DND-41 (cell line): Measurements from ENCODE around the gene OR9A2.

Experiments used
- ATAC-seq: fragments of 200-7000 bp; cut with Tn5 transposase; 3 replicates; pipeline ENCODE4 v1.9.1; 2021; ENCODE audit warnings: low read depth; ENCODE audit not compliant: insufficient read depth
- DNase-seq: peaks from one replicate; pipeline ENCODE4 v3.0.0-alpha.2; 2020
- H2AFZ ChIP-seq: 2 replicates; pipeline ENCODE4 v1.6.0; 2012; ENCODE audit warnings: low read depth, low read length
- H3K27ac ChIP-seq: 2 replicates; pipeline ENCODE4 v1.5.1; 2012; ENCODE audit warnings: low read length, inconsistent platforms
- H3K27me3 ChIP-seq: fragments of 200-600 bp; sonication (generic); 2 replicates; pipeline ENCODE4 v1.6.0; 2012; ENCODE audit warnings: low read length, mild to moderate bottlenecking, inconsistent platforms; ENCODE audit not compliant: insufficient read depth, poor library complexity
- H3K36me3 ChIP-seq: 2 replicates; pipeline ENCODE4 v1.5.1; 2012; ENCODE audit warnings: low read length, inconsistent platforms; ENCODE audit not compliant: insufficient read depth
- H3K4me1 ChIP-seq: 2 replicates; pipeline ENCODE4 v1.5.1; 2012; ENCODE audit warnings: mild to moderate bottlenecking, low read length; ENCODE audit not compliant: insufficient read depth
- H3K4me2 ChIP-seq: 2 replicates; pipeline ENCODE4 v1.6.0; 2012; ENCODE audit warnings: mild to moderate bottlenecking, moderate library complexity, low read length, inconsistent platforms; ENCODE audit not compliant: insufficient read depth
- H3K4me3 ChIP-seq, 2 experiments: fragments of 200-600 bp in 1 of 2; shearing (Covaris generic) in 1 of 2; 2 replicates each; pipeline ENCODE4 v1.5.1; 2012 to 2016; ENCODE audit warnings: inconsistent platforms in 2 of 2, low read length in 2 of 2, mild to moderate bottlenecking in 2 of 2, low read depth in 1 of 2, moderate library complexity in 1 of 2
- H3K79me2 ChIP-seq: 2 replicates; pipeline ENCODE4 v1.6.0; 2012; ENCODE audit warnings: low read length, inconsistent platforms; ENCODE audit not compliant: insufficient read depth
- H3K9ac ChIP-seq: 2 replicates; pipeline ENCODE4 v1.6.0; 2012; ENCODE audit warnings: low read depth, mild to moderate bottlenecking, inconsistent platforms, low read length, moderate library complexity
- H3K9me3 ChIP-seq: 2 replicates; pipeline ENCODE4 v1.5.1; 2012; ENCODE audit warnings: low read length, moderate library complexity, mild to moderate bottlenecking, inconsistent platforms; ENCODE audit not compliant: insufficient read depth, severe bottlenecking
- H4K20me1 ChIP-seq: 2 replicates; pipeline ENCODE4 v1.6.0; 2012; ENCODE audit warnings: low read length; ENCODE audit not compliant: insufficient read depth
- EZH2 ChIP-seq: IDR thresholded peaks from 3 replicates; pipeline ENCODE4 v1.6.1; 2012; ENCODE audit warnings: borderline replicate concordance, low read depth, mild to moderate bottlenecking, moderate library complexity, low read length, inconsistent platforms; ENCODE audit not compliant: severe bottlenecking
- TF ChIP-seq, protein P1 (sequence below): IDR thresholded peaks from 2 replicates; pipeline ENCODE4 v1.5.1; 2012; ENCODE audit warnings: borderline replicate concordance, low read length, moderate library complexity, mild to moderate bottlenecking; ENCODE audit not compliant: poor library complexity, severe bottlenecking; ENCODE audit errors: extremely low read depth

Gene OR9A2, protein sequence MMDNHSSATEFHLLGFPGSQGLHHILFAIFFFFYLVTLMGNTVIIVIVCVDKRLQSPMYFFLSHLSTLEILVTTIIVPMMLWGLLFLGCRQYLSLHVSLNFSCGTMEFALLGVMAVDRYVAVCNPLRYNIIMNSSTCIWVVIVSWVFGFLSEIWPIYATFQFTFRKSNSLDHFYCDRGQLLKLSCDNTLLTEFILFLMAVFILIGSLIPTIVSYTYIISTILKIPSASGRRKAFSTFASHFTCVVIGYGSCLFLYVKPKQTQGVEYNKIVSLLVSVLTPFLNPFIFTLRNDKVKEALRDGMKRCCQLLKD

DNA sequence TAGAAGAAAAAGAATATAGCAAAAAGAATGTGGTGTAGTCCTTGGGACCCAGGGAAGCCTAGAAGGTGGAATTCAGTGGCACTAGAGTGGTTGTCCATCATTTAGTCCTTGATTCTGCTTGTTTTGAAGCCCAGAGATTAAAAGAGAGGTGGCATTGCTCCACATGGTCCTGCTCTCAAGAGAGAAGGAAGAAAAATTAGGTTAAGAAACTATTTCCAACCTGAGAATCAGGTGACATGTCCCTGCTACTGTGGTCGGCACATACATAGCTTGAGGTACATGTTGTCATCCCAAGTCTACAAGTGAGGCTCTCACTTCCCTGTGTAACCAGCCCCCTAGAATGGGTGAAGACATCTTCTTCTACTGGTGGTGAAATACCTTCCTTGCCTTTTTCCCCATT, at the start of gene OR9A2:
Gene OR9A2, minus strand, starts transcription at position 101 of the 400 bp plus-strand sequence. Its CDS starts 0 bp downstream, at position 101.
- no peak for TF ChIP-seq EZH2
- TF ChIP-seq, protein P1, sequence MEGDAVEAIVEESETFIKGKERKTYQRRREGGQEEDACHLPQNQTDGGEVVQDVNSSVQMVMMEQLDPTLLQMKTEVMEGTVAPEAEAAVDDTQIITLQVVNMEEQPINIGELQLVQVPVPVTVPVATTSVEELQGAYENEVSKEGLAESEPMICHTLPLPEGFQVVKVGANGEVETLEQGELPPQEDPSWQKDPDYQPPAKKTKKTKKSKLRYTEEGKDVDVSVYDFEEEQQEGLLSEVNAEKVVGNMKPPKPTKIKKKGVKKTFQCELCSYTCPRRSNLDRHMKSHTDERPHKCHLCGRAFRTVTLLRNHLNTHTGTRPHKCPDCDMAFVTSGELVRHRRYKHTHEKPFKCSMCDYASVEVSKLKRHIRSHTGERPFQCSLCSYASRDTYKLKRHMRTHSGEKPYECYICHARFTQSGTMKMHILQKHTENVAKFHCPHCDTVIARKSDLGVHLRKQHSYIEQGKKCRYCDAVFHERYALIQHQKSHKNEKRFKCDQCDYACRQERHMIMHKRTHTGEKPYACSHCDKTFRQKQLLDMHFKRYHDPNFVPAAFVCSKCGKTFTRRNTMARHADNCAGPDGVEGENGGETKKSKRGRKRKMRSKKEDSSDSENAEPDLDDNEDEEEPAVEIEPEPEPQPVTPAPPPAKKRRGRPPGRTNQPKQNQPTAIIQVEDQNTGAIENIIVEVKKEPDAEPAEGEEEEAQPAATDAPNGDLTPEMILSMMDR: no peak
- Histone ChIP-seq H2AFZ (no peak within 1 kb of the TSS), H3K36me3 (no peaks in the 10 kb centered on the region), H3K4me2 (no peak within 1 kb of the TSS), H3K79me2 (no peaks in the 10 kb centered on the region), H3K27ac (no peak within 1 kb of the TSS), H3K4me3 (no peak within 1 kb of the TSS), H3K9me3 (no peaks in the 10 kb centered on the region), H4K20me1 (no peaks in the 10 kb centered on the region), H3K4me1 (peaks cover 16% of the 10 kb centered on the region), H3K9ac (no peak within 1 kb of the TSS), H3K27me3 (no peaks in the 10 kb centered on the region)
- ATAC-seq (no peak), DNase-seq (no peak)

DNA sequence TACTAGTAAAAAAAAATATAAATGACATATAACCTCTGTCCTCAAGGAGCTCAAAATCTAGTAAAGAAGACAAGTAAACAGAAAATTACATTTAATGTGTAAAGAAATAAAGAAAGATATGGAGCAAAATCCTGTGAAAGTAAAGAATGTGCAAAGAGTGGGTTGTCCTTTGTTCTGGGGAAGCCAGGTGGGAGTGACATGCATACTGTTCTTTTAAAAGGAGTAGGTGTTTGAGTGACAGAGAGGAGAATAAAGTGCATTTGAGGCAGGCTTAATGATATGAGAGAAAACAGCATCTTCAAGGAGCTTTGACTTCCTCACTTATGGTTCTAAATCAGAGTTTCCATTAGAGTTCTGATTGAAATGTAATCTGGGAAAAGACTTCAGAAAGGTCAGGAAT, 47.2 kb upstream of the OR9A2 start:
- no peaks in the 10 kb centered on the region for H3K9me3 ChIP-seq
- H3K4me3 ChIP-seq: no peak overlapping the region
- H4K20me1 ChIP-seq: no peaks in the 10 kb centered on the region
- H3K79me2 ChIP-seq: no peaks in the 10 kb centered on the region
- H2AFZ ChIP-seq: no peak overlapping the region
- H3K27ac ChIP-seq: no peak overlapping the region
- no peaks in the 10 kb centered on the region for H3K36me3 ChIP-seq
- no peaks in the 10 kb centered on the region for H3K27me3 ChIP-seq
- H3K9ac ChIP-seq: no peak overlapping the region
- ATAC-seq (no peak), DNase-seq (no peak)
- no peak overlapping the region for H3K4me2 ChIP-seq
- no peaks in the 10 kb centered on the region for H3K4me1 ChIP-seq
- TF ChIP-seq EZH2: no peak
- TF ChIP-seq, protein P1: no peak

DNA sequence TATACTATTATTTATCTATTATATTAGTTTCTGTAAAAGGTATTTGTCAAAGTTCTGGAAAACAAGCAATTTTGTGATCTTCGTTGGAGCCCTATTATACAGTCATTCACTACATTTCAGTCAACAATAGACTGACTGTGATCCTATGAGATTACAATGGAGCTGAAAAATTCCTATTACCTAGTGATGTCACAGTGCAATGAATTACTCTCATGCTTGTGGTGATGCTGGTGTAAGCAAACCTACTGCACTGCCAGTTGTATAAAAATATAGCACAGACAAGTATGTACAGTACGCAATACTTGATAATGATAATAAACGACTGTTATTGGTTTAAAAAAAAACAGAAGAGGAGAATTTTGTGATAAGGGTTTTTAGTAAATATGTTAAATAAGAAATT, 46.6 kb upstream of the OR9A2 start:
- DNase-seq (no peak), ATAC-seq (no peak)
- TF ChIP-seq, protein P1: no peak
- TF ChIP-seq EZH2: no peak
- no peaks in the 10 kb centered on the region for H3K79me2 ChIP-seq
- H3K27me3 ChIP-seq: no peaks in the 10 kb centered on the region
- H3K36me3 ChIP-seq: no peaks in the 10 kb centered on the region
- H3K9me3 ChIP-seq: no peaks in the 10 kb centered on the region
- no peaks in the 10 kb centered on the region for H4K20me1 ChIP-seq
- H3K9ac ChIP-seq: no peak overlapping the region
- H3K27ac ChIP-seq: no peak overlapping the region
- H3K4me1 ChIP-seq: no peaks in the 10 kb centered on the region
- no peak overlapping the region for H3K4me2 ChIP-seq
- H2AFZ ChIP-seq: no peak overlapping the region
- H3K4me3 ChIP-seq: no peak overlapping the region
